ENCODE measurements around the gene VARS2. TPM values are rescaled to one million over a fixed set of nuclear protein-coding genes. Genes with fewer than 3 reads are reported as not detected.
A peak's percentile ranks its signal among the peaks of the same experiment; 100 is the strongest.
"Not testable (repeated sequence)": the region's sequence is repeated elsewhere in the genome, so short reads cannot be mapped to it uniquely, and the experiment has no call there.

VARS2 gene
- total RNA-seq, result 10 to 100 TPM; 22.2 to 47.3 (median 37.9) TPM
- 10 to 100 TPM; 17.1 to 18.9 TPM for polyA plus RNA-seq
- total RNA-seq, result 3.5 reads per million, percentile 18 among the genes with 10 or more reads in this experiment

DNA sequence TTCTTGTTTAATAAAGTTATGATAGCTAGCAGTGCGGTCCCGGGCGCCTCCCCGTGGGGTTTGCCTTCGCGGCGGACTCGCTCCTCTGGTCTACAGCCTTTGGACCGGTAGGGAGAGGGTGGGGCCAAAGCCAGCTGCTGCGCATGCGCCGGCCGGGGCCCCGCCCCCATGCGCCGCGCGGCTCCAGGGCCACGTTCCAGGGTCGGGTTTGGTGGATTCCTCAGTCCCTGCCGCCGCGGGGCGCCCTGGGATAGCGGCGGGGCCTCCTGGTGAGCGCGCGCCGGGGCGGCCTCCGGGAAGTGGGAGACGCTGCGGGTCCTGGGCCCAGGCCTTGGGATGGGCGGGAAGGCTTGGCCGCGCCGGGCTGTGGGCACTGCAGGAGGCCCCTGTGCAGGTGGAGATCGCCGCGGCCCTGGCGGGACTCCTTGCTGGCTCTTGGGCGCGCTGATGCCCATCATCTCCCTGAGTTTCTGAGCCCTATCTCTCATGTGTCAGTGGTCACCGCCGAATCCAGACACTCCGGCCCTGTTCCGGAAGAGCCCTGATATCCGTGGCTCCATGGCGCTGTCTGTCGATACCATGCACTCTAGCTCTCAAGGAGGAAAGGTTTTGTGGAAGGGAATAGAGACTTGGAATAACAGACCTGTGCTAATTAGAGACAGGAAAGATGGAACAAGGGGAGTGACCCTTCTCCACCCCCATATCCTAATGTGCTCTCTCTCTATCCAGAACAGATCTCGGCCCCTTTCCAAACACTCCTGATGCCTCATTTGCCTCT lies at the start of gene VARS2:
Gene VARS2, plus strand, starts transcription at position 163 of the 778 bp plus-strand sequence. Its CDS starts 599 bp downstream, at position 762.
- ChIA-PET CTCF (interaction anchor here (0.6 to 4.1 kb wide), 12 partner anchors 35 to 182 kb away, joined by 3 to 28 read pairs (median 3); no protein-coding TSS in a partner anchor), POLR2A (interaction anchor here (0.7 to 2.0 kb wide), 9 partner anchors 11 to 420 kb away, joined by 3 to 9 read pairs (median 5); no protein-coding TSS in a partner anchor)
- Histone ChIP-seq H3K9me3 (ENCODE audit: control insufficient read depth in 2 of 3, low read length in 3 of 3) (no peaks in the 10 kb centered on the region), H3K36me3 (ENCODE audit: control insufficient read depth in 2 of 3, insufficient read depth in 3 of 3, low read length in 3 of 3) (peaks cover 0 to 39% (median 0%) of the 10 kb centered on the region in 3 experiments), H3K27ac (ENCODE audit: low read depth, low read length) (peak within 1 kb of the TSS; percentile 78), H3K27me3 (ENCODE audit: control insufficient read depth in 2 of 2, insufficient read depth in 2 of 2, low read length in 2 of 2) (no peaks in the 10 kb centered on the region), H3K4me3 (ENCODE audit: low read length) (peak within 1 kb of the TSS; percentile 64), H3K4me1 (ENCODE audit: control insufficient read depth in 2 of 2, insufficient read depth in 2 of 2, low read length in 2 of 2) (peaks cover 13 to 17% of the 10 kb centered on the region in 2 donors)
- peak; percentile 98 for ATAC-seq
- Mint-ChIP-seq H3K4me1 (peaks cover 20 to 51% (median 40%) of the 10 kb centered on the region in 7 donors), H3K4me3 (peak within 1 kb of the TSS; percentile 87 to 96 (median 92)), H3K36me3 (peaks cover 9 to 42% (median 13%) of the 10 kb centered on the region in 5 donors), H3K9me3 (no peaks in the 10 kb centered on the region), H3K27ac (peak within 1 kb of the TSS; percentile 81 to 93 (median 88)), H3K27me3 (no peaks in the 10 kb centered on the region)
- DNase-seq, result peak; percentile 80 to 95 (median 86)
- intact Hi-C loops (cut with micrococcal nuclease), result loop anchor here (1.0 to 2.0 kb wide), 4 partner anchors 28 to 245 kb away; partner anchors contain the start of genes DDR1 (in 1 of the 2) and TCF19 (in 1 of the 2)

DNA sequence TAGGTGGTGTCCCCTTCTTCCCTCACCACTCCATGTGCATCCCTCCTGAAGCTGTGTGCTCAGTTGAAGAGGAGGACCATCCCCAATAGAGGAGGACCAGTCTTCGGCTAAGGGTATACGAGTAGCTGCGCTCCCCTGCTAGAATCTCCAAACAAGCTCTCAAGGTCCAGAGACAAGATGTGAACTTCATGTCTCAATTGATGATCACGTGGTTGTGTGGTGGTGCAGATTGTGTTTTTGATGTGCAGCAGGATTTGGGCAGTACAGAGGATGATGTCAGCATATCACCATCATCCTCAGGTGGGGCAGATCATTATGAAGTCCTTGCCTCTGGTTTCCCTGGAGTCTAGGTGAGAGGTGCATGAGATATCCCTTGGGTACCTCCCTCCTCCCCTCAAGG lies 49.7 kb upstream of the VARS2 start:
- H3K4me3 ChIP-seq (ENCODE audit: low read length), result no peak overlapping the region
- H3K4me3 Mint-ChIP-seq, result no peak overlapping the region
- no peaks in the 10 kb centered on the region for H3K27me3 ChIP-seq (ENCODE audit: control insufficient read depth in 2 of 2, insufficient read depth in 2 of 2, low read length in 2 of 2)
- no peaks in the 10 kb centered on the region for H3K27me3 Mint-ChIP-seq
- H3K9me3 Mint-ChIP-seq, result peaks cover 0 to 22% (median 12%) of the 10 kb centered on the region in 11 donors
- peaks cover 0 to 10% (median 0%) of the 10 kb centered on the region in 3 experiments for H3K9me3 ChIP-seq (ENCODE audit: control insufficient read depth in 2 of 3, low read length in 3 of 3)
- intact Hi-C loops (cut with micrococcal nuclease), result no loop called here
- H3K4me1 ChIP-seq (ENCODE audit: control insufficient read depth in 2 of 2, insufficient read depth in 2 of 2, low read length in 2 of 2), result no peaks in the 10 kb centered on the region
- ChIA-PET CTCF (interaction anchor here (0.6 kb wide), 1 partner anchor 109 kb away, joined by 3 read pairs; no protein-coding TSS in a partner anchor), POLR2A (interaction anchor here (0.6 kb wide), 2 partner anchors 42 to 136 kb away, joined by 3 to 6 read pairs; no protein-coding TSS in a partner anchor)
- ATAC-seq (no peak), DNase-seq (no peak)
- no peak overlapping the region for H3K27ac Mint-ChIP-seq
- no peak overlapping the region for H3K27ac ChIP-seq (ENCODE audit: low read depth, low read length)
- no peaks in the 10 kb centered on the region for H3K36me3 ChIP-seq (ENCODE audit: control insufficient read depth in 2 of 3, insufficient read depth in 3 of 3, low read length in 3 of 3)
- H3K36me3 Mint-ChIP-seq, result peaks cover 4 to 20% (median 8%) of the 10 kb centered on the region in 5 donors
- H3K4me1 Mint-ChIP-seq, result peaks cover 0 to 5% (median 0%) of the 10 kb centered on the region in 7 donors

DNA sequence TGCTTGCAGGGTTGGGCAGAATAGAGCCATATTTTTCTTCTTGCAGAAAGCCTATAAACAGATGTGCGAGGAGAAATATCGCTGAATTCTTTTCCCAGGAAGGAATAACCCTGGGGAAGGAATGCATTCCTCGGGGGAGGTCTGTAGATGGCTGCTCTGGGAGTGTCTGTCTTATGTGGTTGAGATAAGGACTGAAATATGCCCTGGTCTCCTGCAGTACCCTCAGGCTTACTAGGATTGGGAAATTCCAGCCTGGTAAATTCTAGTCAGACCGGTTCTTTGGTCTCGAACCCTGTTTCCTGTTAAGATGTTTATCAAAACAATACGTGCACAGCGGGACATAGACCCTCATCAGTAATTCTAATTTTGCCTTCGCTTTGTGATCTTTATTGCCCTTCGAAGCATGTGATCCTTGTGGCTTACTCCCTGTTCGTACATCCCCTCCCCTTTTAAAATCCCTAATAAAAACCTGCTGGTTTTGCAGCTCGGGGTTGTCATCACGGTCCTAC lies 44.7 kb upstream of the VARS2 start:
- peaks cover 0 to 24% (median 0%) of the 10 kb centered on the region in 3 experiments for H3K9me3 ChIP-seq (ENCODE audit: control insufficient read depth in 2 of 3, low read length in 3 of 3)
- H3K27me3 ChIP-seq (ENCODE audit: control insufficient read depth in 2 of 2, insufficient read depth in 2 of 2, low read length in 2 of 2); H3K27ac ChIP-seq (ENCODE audit: low read depth, low read length); DNase-seq; H3K27me3 Mint-ChIP-seq; ATAC-seq; H3K27ac Mint-ChIP-seq; CTCF ChIA-PET; H3K4me3 ChIP-seq (ENCODE audit: low read length); H3K4me1 ChIP-seq (ENCODE audit: control insufficient read depth in 2 of 2, insufficient read depth in 2 of 2, low read length in 2 of 2); H3K4me3 Mint-ChIP-seq; intact Hi-C loops (cut with micrococcal nuclease); POLR2A ChIA-PET; H3K36me3 ChIP-seq (ENCODE audit: control insufficient read depth in 2 of 3, insufficient read depth in 3 of 3, low read length in 3 of 3): not testable (repeated sequence)
- Mint-ChIP-seq H3K4me1 (peaks cover 3 to 20% (median 15%) of the 10 kb centered on the region in 7 donors), H3K36me3 (peaks cover 3 to 40% (median 14%) of the 10 kb centered on the region in 5 donors), H3K9me3 (peaks cover 0 to 49% (median 31%) of the 10 kb centered on the region in 11 donors)

DNA sequence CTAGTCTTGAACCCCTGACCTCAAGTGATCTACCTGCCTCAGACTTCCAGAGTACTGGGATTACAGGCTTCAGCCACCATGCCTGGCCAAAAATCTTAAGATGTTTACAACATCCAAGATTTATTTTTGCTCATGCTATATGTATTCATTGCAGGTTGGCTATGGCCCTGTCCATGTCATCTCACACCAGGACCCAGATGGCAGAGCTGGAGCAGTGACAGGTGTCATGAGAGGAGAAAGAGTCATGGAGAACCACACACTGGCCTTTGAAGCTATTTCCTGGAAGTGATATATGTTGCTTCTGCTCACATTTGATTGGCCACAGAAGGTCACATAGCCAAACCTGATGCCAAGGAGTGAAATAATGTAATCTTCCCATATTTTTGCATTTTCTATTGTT lies 43.5 kb upstream of the VARS2 start:
- Histone ChIP-seq H3K9me3 (ENCODE audit: control insufficient read depth in 2 of 3, low read length in 3 of 3) (peaks cover 0 to 24% (median 0%) of the 10 kb centered on the region in 3 experiments), H3K4me3 (ENCODE audit: low read length) (no peak overlapping the region), H3K27ac (ENCODE audit: low read depth, low read length) (no peak overlapping the region), H3K36me3 (ENCODE audit: control insufficient read depth in 2 of 3, insufficient read depth in 3 of 3, low read length in 3 of 3) (no peaks in the 10 kb centered on the region), H3K27me3 (ENCODE audit: control insufficient read depth in 2 of 2, insufficient read depth in 2 of 2, low read length in 2 of 2) (no peaks in the 10 kb centered on the region), H3K4me1 (ENCODE audit: control insufficient read depth in 2 of 2, insufficient read depth in 2 of 2, low read length in 2 of 2) (no peaks in the 10 kb centered on the region)
- Mint-ChIP-seq H3K27me3 (no peaks in the 10 kb centered on the region), H3K4me1 (peaks cover 3 to 20% (median 17%) of the 10 kb centered on the region in 7 donors), H3K36me3 (peaks cover 3 to 40% (median 14%) of the 10 kb centered on the region in 5 donors), H3K27ac (peak overlapping the region in 1 of 9 donors; percentile 87), H3K9me3 (peaks cover 0 to 49% (median 31%) of the 10 kb centered on the region in 11 donors), H3K4me3 (peak overlapping the region in 3 of 10 donors; percentile 19 to 37 (median 28))
- ChIA-PET POLR2A (no interaction called here), CTCF (no interaction called here)
- DNase-seq, result no peak
- intact Hi-C loops (cut with micrococcal nuclease), result no loop called here
- no peak for ATAC-seq

DNA sequence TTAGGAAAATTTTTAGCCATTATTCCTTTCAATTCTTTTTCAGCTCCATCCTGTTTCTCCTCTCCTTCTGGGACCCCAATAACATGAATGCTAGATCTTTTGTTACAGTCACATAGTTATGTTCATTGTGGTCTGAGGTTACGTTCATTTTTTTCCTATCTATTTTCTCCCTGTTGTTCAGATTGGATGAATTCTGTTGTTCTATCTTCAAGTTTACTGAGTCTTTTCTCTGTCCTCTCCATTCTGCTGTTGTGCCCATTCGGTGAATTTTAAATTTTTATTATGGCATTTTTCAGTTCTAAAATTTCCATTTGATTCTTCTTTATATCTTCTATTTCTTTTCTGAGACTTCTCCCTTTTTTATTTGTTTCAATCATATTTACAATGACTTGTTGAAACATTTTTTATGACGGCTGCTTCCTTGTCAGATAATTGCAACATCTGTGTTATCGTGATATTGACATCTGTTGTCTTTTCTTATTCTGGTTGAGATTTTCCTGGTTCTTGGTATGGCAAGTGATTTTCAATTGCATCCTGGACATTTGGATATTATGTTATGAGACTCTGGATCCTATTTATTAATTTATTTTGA lies 42.4 kb upstream of the VARS2 start:
- Histone ChIP-seq H3K4me1 (ENCODE audit: control insufficient read depth in 2 of 2, insufficient read depth in 2 of 2, low read length in 2 of 2) (no peaks in the 10 kb centered on the region), H3K9me3 (ENCODE audit: control insufficient read depth in 2 of 3, low read length in 3 of 3) (peaks cover 0 to 24% (median 0%) of the 10 kb centered on the region in 3 experiments), H3K4me3 (ENCODE audit: low read length) (no peak overlapping the region), H3K27me3 (ENCODE audit: control insufficient read depth in 2 of 2, insufficient read depth in 2 of 2, low read length in 2 of 2) (no peaks in the 10 kb centered on the region), H3K27ac (ENCODE audit: low read depth, low read length) (no peak overlapping the region), H3K36me3 (ENCODE audit: control insufficient read depth in 2 of 3, insufficient read depth in 3 of 3, low read length in 3 of 3) (no peaks in the 10 kb centered on the region)
- ChIA-PET CTCF (interaction anchor here (0.6 to 1.0 kb wide), 3 partner anchors 10 to 257 kb away, joined by 3 to 6 read pairs (median 3); no protein-coding TSS in a partner anchor), POLR2A (no interaction called here)
- peaks cover 0 to 49% (median 31%) of the 10 kb centered on the region in 11 donors for H3K9me3 Mint-ChIP-seq
- DNase-seq (no peak), ATAC-seq (no peak)
- peaks cover 3 to 39% (median 14%) of the 10 kb centered on the region in 5 donors for H3K36me3 Mint-ChIP-seq
- intact Hi-C loops (cut with micrococcal nuclease), result no loop called here
- no peaks in the 10 kb centered on the region for H3K27me3 Mint-ChIP-seq
- H3K4me3 Mint-ChIP-seq, result peak overlapping the region in 4 of 10 donors; percentile 1 to 37 (median 4)
- peaks cover 3 to 28% (median 20%) of the 10 kb centered on the region in 7 donors for H3K4me1 Mint-ChIP-seq
- H3K27ac Mint-ChIP-seq, result peak overlapping the region in 5 of 9 donors; percentile 12 to 68 (median 39)

DNA sequence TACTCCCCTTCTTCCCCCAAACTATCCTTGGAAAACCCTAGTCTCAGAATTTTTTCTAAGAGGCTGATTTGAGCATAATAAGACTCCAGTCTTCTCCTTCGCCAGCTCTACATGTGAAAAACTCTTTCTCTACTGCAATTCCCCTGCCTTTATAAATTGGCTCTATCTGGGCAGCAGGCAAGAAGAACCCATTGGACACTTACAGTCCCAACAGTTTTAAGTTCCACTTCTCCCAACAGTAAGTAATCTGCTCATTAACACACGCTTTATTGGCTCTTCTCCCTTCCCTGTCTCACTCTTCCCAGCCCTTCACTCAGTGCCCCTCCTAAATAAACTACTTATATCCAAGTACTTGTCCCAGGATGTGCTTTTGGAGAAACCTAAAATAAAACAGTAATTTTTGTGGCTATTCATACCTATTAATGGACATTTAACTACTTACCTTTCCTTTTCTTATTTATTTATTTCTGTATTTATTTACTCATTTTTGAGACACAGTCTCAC lies 40.8 kb upstream of the VARS2 start:
- Histone ChIP-seq H3K36me3 (ENCODE audit: control insufficient read depth in 2 of 3, insufficient read depth in 3 of 3, low read length in 3 of 3) (no peaks in the 10 kb centered on the region), H3K4me3 (ENCODE audit: low read length) (no peak overlapping the region), H3K27me3 (ENCODE audit: control insufficient read depth in 2 of 2, insufficient read depth in 2 of 2, low read length in 2 of 2) (no peaks in the 10 kb centered on the region), H3K27ac (ENCODE audit: low read depth, low read length) (no peak overlapping the region), H3K9me3 (ENCODE audit: control insufficient read depth in 2 of 3, low read length in 3 of 3) (peaks cover 0 to 24% (median 0%) of the 10 kb centered on the region in 3 experiments), H3K4me1 (ENCODE audit: control insufficient read depth in 2 of 2, insufficient read depth in 2 of 2, low read length in 2 of 2) (peaks cover 8 to 13% of the 10 kb centered on the region in 2 donors)
- intact Hi-C loops (cut with micrococcal nuclease), result no loop called here
- DNase-seq (no peak), ATAC-seq (no peak)
- POLR2A ChIA-PET, result interaction anchor here (1.5 kb wide), 1 partner anchor 29 kb away, joined by 3 read pairs; no protein-coding TSS in a partner anchor
- H3K4me3 Mint-ChIP-seq, result no peak overlapping the region
- peak overlapping the region in 3 of 9 donors; percentile 23 to 41 (median 29) for H3K27ac Mint-ChIP-seq
- H3K4me1 Mint-ChIP-seq, result peaks cover 11 to 38% (median 32%) of the 10 kb centered on the region in 7 donors
- peaks cover 0 to 49% (median 31%) of the 10 kb centered on the region in 11 donors for H3K9me3 Mint-ChIP-seq
- H3K36me3 Mint-ChIP-seq, result peaks cover 3 to 36% (median 11%) of the 10 kb centered on the region in 5 donors
- H3K27me3 Mint-ChIP-seq, result no peaks in the 10 kb centered on the region
- CTCF ChIA-PET, result no interaction called here

Data from naive thymus-derived CD4-positive, alpha-beta T cell (primary cell).